Retina (tissue), 1 donor: ENCODE data around the gene EMC9.
"Not testable (repeated sequence)": the region's sequence is repeated elsewhere in the genome, so short reads cannot be mapped to it uniquely, and the experiment has no call there.

Source experiments
- DNase-seq: peaks from one replicate; pipeline ENCODE4 v3.0.0-alpha.2; 2016

The EMC9 gene

DNA sequence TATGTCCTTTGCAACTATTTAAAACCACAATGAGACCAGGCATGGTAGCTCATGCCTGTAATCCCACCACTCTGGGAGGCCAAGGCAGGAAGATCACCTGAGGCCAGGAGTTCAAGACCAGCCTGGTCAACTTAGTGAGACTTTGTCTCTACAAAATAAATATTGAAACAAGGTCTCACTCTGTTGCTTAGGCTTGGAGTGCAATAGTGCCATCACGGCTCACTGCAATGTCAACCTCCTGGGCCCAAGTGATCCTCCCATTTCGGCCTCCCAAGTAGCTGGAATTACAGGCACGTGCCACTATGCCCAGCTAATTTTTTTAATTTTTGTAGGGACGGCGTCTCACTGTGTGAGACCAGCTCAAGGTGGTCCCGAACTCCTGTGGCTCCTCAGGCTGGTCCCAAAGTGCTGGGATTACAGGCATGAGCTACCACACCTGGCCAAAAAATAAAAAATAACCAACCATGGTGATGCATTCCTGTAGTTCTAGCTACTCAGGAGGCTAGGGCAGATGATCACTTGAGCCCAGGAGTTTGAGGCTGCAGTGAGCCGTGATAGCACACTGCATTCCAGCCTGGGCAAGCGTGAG is 11.9 kb downstream of the EMC9 start:
- no peak for DNase-seq

DNA sequence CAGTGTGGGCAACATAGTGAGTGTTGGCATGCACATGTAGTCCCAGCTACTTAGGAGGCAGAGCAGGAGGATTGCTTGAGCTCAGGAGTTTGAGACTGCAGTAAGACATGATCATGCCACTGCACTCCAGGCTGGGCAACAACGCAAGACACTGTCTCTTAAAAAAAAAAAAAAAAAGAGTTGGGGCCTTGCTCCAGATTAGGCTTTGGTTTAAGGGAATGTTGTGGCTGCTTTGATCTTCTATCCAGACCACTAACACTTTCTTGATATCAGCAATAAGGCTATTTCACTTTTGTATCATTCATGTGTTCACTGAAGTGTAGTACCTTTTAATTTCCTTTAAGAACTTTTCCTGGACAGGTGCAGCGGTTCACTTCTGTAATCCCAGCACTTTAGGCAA is 13.7 kb downstream of the EMC9 start:
- DNase-seq: no peak

DNA sequence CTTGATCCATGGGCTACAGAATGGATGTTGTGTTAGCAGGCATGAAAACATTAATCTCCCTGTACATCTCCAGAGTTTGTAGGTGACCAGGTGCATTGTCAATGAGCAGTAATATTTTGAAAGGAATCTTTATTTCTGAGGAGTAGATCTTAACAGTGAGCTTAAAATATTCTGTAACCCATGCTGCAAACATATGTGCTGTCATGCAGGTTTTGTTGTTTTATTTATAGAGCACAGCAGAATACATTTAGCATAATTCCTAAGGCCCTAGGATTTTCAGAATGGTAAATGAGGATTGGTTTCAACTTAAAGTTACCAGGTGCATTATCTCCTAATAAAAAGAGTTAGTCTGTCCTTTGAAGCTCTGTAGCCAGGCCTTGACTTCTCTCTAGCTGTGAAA is 14.5 kb downstream of the EMC9 start:
- no peak for DNase-seq

DNA sequence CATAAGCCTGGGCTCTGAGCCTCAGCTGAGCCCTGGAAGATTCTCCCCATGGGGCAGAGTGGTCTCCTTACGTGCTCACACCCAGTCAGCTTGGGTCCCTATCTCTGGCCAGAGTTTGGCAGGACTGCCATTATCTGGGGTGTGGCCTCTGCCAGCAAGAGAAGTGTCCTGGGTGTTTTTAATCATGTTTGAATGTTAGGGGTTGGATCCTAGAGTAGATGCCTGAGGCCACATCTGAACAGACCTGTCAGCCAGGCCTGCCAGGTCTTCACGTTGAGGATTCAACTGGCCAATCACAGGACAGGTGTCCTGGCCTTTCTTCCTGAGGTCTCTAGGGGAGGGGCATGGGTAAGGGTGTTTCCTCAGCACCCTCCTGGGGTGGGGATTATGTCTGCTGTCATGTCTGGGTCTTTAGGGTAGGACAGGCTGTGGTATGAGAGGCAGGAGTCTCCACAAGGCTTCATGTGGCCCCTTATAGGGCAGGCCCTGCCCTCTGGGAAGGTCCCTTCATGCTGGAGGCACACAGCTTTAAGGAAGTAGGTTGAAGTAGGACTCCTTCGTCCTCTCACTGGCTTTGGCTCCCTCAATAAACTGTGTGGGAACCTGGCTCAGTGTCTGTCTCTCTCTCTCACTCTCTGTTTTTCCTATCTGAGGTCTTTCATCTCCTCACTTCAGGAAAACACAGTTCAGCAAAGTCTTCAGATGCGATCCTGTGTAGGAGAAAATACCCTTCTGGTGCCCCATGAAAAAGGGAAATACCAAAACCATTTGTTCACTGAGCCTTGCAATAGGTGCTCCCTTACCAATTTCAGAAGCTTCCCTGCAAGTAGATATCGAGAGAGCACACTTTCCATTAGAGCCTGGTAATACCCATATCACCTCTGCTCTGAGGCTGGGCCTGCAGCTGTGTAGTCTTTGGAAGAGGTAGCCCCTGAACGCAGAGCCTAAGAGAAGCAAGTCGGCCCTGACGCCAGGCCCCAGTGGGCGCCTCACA is 17.7 kb downstream of the EMC9 start:
- DNase-seq: no peak

DNA sequence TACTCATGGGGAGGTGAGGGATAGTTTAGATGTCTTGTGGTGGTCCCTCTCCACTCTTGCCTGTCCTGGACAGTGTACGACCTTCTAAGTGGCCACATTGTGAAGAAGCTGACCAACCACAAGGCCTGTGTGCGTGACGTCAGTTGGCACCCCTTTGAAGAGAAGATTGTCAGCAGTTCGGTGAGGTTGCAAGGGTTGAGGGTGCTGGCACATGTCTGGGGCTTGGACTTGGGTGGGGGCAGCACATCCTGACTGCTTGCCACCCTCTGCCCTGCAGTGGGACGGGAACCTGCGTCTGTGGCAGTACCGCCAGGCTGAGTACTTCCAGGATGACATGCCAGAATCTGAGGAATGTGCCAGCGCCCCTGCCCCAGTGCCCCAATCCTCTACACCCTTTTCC is 18.5 kb downstream of the EMC9 start:
- no peak for DNase-seq

DNA sequence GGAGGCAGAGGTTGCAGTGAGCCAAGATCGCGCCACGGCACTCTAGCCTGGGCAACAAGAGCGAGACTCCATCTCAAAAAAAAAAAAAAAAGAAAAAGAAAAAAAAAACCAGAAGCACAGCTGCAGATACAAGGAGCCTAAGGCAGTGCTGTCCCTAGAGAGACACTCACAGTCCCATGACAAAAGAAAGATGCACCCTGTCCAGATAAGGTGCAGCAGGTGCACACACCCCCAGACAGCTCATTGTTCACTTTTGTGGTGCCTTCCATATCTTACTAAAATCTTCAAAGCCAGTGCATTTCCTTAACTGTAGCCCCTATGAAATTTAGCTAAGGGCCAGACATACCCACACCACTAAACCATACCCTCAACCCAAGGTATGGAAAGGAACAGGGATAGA is 19.0 kb downstream of the EMC9 start:
- DNase-seq: no peak

DNA sequence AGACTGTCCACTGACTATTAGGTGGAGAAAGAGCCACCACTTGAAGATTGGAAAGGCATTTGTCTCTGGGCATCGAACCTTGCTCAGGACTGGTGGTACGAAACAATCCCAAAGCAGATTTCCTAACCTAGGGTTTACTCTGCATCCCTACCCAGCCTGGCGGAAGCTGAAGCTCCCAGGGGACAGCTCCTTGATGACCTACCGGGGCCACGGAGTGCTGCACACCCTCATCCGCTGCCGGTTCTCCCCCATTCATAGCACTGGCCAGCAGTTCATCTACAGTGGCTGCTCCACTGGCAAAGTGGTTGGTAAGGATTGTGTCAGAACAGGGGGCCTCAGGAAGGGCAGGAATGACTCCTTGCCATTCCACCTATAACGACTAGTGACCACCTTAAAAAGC is 20.2 kb downstream of the EMC9 start:
- no peak for DNase-seq

DNA sequence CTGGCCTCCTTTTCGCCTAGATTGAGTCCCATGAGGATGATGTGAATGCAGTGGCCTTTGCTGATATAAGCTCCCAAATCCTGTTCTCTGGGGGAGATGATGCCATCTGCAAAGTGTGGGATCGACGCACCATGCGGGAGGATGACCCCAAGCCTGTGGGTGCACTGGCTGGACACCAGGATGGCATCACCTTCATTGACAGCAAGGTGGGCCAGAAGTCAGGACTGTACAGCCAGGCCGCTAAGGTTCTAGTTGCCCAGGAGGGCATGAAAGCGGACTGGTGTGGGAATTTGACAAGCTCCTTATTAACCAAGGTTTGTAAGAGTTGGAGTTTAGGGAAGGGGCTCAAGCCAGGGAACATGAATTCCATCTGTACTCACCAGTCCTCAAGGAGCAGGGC is 21.7 kb downstream of the EMC9 start:
- DNase-seq: no peak

DNA sequence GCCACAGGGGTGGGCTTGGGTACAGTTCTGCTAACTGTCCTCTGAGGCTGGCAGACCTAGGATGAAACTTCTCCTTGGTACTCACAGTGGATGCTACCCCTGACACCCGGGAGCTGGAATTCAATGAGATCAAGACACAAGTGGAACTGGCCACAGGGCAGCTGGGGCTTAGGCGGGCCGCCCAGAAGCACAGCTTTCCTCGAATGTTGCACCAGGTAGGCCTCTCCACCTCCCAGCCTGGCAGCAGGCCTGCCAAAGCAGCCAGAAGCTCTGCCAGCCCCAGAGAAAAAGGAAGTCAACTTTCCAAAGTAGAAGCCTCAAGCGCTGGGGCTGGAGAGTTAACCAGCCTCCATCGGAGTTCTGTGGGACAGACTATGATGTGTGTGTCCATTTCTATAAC is 24.2 kb downstream of the EMC9 start:
- no peak for DNase-seq

DNA sequence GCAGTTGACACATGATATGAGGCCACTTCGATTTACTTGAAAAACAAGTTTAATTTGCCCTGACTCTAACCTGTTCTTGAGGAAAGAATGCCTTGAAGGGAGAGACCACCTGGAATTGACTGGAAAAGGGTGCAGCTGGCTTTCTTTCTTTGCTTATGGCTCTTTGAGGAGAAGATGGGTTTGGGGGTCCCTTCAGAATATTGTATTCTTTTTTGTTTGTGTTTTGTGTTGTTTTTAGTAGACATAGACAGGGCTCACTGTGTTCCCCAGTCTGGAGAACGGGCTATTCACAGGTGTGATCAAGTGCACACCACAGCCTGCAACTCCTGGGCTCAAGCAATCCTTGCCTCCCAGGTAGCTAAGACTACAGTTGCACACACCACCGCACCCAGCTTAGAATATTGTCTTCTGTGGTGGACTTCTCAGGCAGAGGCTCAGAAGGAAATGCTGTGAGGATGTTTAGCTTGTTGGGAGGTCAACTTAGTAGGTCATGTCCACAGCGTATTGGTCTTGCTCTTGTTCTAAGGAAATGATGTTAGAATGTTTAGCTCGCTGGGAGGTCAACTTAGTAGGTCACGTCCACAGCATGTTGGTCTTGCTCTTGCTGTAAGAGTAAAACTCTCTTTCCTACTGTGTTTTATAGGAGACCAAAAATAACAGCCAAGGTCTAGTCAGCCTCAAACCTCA is 25.1 kb downstream of the EMC9 start:
- no peak for DNase-seq

DNA sequence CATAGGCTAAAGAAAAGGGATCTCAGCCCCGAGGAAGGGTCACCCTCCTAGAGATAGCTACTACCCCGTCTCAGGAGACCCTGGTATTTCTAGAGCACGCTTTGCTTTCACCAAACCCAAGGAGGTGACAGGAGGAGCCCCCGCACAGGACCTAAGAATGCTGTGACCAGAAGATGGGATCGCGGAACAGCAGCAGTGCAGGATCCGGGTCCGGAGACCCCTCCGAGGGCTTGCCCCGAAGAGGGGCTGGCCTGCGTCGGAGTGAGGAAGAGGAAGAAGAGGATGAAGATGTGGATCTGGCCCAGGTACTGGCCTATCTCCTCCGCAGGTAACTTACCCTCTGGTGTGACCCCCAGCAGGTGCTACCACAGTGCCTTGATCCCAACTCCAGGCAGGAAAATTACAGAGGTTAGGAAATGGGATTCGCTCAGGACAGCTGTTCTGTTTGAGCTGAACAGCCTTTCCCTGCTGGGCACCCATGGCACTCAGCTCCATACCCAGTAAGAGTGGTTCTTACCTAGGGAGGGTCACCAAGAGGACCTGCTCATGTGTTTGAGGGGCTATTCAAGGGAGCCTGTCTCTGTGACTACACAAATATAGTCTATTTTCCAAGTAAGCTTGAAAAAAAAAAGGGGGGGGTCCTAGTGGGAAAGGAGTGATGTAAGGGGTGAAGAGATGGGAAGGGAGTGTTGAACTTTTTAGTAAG is 25.8 kb downstream of the EMC9 start:
- DNase-seq: no peak

DNA sequence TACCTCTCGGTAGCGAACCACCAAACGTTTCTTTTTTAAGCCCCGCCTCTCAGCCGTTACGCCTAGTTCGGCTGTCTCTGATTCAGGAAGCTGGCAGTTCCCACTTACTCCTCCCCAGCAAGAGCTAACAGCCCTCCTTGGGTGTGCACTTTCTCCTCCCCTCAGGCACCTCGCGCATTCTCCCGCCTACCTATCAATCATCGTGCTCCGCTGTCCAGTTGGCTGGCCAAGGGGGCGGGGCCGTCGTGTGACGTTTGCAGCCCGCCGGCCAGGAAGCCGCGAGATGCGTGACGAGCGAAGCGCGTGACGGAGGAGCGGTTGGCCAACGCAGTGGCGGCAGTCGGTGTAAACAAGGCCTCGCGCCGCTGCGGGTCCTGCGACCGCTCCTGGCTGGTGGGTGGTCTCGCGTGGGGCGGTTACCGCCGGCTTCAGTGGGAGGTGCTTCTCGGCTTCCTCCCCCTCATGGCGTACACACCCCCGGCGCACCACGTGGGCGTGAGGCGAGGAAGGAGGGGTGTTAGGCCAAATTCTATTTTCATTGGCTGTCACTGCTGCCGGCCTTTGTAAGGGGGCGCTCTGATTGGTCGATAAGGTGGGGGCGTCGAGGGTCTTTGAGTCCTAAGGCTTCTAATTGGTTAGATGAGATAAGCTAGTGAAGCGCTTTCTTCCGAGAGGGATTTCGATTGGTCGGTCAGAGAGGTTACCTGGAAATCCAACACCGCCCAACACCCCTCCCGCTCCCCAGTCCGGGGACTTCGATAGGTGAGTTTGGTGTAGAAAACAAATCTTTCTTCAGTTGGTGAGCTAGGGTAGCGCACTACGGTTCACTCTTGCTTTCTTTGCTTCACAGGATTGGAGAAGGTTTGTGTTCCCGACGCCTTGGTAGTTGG is 26.6 kb downstream of the EMC9 start, which contains the start of the genes DCAF11 and NRL:
Gene DCAF11, plus strand, starts transcription at position 246 of the 890 bp plus-strand sequence. CDS start 818 bp downstream, outside the sequence.
Gene NRL, minus strand, starts transcription at position 418 of the 890 bp plus-strand sequence. CDS start 32,101 bp downstream, outside the sequence.
- DNase-seq: peak; percentile 100

DNA sequence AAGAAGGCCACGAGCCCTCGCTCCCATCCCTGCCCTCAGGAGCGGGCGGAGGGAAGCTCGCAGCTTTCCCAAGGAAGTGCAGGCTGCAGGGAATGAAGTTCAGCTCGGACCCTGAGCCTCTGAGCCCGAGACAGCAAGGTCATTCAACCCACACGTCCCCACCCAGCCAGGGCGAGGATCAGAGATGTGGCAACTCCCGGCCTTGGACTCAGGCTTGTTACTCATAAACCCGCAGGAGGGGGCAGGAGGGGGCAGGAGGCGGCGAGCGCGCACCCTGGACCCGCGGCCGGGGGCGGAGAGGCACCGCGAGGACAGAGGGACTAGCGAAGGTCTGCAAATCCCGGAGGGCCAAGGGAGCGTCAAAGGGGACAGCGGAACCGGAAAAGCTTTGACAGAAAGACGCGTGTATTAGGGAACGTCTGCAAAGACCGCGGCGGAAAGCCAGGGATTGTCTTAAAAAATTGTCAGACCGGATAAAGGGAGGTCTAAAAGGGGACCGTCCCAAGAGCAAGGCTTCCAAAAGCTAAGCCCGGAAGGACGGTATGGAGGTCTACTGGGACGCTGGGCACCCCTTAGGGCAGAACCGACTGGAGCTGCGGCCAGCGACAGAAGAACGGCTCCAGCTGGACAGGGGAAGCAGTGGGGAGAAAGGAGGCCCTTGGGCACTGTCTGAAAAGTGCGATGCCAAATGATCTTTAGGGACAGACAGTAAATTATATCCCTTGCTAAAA is 27.4 kb downstream of the EMC9 start:
- DNase-seq: peak; percentile 95

DNA sequence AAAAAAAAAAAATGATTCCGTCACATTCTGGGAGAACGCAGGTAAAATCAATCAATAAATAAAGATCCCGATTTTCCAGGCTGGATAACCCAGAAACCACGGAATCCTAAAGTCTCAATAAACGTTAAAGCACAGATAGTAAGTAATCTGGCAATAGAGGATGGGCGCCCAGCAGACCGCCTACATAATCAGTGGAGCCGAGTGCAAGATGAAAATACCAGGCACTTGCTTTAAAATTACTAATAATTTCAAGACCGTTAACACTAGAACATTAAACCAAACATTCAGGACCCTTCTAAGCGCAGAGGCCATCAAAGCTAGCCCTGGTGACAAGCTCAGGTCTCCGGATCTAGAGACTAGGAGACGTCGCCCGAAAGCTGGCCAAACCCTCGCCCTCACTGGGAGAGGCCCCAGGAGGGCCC is 28.0 kb downstream of the EMC9 start:
- no peak for DNase-seq

DNA sequence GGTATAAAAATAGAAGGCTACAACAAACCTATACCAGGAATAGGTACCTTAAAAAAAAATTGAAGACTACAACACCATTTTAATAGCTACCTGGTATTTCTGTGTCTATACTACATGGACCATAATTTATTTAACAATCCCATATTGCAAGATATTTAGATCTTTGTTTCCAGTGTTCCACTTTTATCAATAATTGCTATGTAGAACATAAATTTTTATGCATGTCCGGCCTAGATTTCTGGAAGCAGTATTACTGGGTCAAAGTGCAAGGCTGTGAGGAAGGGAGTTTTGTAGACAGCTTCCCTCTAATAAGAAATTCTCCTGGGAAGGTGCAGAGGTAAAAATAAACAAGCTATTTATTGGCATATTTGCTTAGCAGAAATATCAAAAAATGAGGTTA is 30.9 kb downstream of the EMC9 start:
- DNase-seq: no peak

DNA sequence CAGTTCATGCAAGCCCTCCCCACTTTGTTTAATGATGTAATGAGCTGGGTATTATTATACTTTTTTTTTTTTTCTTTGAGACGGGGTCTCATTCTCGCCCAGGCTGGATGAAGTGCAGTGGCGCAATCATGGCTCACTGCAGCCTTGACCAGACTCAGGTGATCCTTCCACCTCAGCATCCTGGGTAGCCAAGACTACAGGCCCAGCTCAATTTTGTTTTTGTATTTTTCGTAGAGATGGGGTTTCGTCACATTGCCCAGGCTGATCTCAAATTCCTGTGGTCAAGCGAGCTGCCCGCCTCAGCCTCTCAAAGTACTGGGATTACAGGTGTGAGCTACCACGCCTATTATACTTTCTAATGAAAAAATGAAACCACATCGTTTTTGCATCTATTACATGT is 31.3 kb downstream of the EMC9 start:
- DNase-seq: no peak

DNA sequence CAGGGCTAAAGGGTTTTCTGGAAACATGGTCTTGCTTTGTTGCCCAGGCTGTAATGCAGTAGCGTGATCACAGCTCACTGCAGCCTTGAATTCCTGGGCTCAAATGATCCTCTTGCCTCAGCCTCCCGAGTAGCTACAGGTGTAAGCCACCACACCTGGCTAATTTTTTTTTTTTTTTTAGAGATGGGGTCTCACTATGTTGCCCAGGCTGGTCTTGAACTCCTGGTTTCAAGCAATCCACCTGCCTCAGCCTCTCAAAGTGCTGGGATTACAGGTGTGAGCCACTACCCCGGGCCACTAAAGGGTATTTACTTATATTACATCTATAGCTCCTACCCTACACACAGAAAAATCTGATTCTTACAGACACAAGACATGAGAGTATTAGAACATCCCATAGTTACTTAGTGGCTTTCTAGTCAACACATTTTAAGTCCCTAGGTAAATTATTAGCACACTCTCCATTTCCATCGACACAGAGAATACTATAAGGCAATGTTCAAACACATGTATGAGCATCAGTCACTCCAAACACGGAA is 33.0 kb downstream of the EMC9 start:
- no peak for DNase-seq

DNA sequence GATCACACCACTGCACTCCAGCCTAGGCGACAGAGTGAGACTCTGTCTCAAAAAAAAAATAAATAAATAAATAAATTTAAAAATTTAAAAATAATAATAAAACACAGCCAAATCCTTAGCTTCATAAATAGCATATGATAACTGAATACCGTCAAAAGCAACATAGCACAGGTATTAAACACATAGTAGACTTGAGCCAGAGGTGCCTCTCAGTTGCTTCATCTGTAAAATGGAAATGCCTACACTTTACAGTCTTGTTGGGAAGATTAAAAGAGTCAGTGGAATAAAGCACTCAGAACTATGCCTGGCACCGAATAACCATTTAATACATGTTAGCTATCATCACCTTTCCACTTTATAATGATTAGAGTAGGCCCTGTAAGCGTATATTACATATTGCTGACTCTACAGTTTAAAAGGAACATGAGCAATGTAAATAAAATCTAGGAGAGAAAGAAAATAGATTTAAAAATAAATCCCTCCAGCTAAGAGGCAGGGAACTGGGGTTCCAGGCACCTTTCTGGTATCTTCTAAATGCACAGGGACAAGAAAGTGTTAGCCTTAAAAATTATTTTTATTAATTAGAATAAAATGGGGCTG is 34.6 kb downstream of the EMC9 start:
- DNase-seq: no peak

DNA sequence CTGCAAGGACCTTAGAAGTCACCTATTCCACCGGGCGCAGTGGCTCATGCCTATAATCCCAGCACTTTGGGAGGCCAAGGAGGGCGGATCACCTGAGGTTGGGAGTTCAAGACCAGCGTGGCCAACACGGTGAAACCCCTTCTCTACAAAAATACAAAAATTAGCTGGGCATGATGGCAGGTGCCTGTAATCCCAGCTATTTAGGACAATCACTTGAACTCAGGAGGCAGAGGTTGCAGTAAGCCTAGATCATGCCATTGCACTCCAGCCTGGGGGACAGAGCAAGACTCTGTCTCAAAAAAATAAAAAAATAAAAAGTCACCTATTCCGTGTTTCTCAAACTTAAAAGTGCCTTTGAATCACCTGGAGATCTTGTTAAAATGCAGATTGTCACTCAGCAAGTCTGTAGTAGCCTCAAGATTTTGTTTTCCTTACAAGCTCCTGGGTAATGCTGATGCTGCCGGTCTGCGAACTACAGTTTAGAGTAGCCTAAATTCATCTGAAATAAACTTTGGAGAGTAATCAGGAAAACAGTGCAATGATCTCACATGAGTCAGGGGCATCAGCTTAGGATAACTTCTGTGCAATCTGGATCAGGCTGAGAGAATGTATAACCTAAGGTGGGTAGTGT is 35.7 kb downstream of the EMC9 start:
- not testable (repeated sequence) for DNase-seq

DNA sequence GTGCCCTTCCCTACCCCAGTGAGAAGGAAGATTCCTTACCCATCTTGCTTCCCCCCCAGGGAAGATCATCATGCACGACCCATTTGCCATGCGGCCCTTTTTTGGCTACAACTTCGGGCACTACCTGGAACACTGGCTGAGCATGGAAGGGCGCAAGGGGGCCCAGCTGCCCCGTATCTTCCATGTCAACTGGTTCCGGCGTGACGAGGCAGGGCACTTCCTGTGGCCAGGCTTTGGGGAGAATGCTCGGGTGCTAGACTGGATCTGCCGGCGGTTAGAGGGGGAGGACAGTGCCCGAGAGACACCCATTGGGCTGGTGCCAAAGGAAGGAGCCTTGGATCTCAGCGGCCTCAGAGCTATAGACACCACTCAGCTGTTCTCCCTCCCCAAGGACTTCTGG is 37.9 kb downstream of the EMC9 start:
- DNase-seq: no peak
